Stromal cell of bone marrow (primary cell): ENCODE data around the gene SARDH.

Source experiments
- DNase-seq: peaks from one replicate; pipeline ENCODE4 v3.0.0-alpha.2; 2012; ENCODE audit warnings: low read depth

SARDH gene

DNA sequence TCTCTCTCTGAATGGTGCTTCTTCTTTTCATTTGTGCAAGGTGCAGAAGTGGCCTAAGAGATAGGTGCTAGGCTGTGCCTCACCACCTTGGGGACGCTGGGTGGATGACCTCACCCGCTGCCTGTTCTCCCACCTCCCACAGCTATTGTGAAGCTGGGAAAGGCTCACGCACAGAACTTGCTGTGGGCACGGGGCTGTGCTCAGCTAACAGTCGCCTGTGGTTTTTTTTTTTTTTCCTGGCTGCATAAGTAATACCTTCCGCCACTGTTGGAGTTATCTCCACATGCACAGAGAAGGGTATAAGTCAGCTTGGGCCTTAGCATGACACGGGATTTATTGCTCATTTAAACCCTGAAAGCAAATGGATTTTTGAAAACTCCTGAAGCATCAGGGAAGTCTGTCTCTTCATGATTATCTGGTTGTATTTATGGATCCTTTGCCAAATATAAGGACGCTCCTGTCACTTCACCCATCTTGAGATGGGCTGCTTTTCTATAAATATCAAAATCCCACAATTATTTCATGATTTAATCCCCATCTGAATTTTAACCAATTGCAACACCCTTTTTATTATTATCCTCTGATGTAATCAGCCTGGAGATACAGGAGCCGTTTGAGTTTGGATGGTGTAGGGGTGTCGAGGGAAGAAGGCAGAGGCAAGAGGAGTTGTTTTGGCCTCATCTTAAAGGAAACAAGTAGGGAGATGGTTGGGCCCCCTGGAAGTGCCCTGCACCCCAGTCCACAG is 93.0 kb downstream of the SARDH start:
- DNase-seq = no peak

DNA sequence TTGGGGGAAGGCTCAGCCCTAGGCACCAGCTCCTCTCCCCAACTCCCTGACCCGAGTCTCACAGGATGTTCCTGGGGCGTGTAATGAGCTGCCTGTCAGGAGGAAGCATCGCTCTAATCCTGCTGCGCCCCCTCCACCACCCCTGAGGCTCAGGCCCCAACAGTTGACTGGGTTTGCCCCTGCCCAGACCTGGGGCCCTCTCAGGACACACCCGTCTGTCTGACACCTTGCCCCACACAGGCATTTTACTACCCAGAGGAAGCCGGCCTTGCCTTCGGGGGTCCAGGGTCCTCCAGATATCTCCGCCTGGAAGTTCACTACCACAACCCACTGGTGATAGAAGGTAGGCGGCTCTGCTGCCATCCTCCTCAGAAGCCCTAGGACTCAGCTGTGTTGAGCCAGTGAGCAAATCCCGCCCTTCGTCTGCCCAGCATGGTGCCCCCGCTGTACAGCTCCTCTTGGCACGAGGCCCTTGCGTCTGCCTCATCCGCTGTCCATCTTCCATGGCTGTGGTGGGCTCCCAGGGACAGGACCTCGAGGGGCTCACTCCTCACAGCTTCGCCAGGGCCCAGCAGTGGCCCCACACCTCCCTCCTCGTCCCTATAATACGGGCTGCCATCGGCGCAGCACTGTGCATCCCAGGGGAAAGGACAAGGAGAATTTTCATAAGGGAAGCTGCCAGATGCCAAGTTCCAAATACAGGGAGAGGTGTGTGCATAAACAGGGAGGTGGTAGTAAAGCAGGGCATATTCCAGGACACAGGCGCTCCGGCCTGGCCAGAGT is 94.0 kb downstream of the SARDH start:
- no peak for DNase-seq

DNA sequence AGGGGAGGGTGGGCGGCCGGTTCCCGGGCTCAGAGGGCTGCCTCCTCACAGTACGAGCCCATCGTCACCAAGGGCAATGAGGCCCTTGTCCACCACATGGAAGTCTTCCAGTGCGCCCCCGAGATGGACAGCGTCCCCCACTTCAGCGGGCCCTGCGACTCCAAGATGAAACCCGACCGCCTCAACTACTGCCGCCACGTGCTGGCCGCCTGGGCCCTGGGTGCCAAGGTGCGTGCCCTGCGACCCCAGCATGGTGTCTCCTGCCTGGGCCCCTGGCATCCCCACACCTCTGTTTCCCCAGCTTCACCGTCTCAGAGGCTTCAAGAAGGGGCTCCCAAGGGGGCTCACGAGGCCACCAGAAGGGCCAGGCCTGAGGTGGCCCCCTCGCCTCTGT is 94.8 kb downstream of the SARDH start:
- no peak for DNase-seq

DNA sequence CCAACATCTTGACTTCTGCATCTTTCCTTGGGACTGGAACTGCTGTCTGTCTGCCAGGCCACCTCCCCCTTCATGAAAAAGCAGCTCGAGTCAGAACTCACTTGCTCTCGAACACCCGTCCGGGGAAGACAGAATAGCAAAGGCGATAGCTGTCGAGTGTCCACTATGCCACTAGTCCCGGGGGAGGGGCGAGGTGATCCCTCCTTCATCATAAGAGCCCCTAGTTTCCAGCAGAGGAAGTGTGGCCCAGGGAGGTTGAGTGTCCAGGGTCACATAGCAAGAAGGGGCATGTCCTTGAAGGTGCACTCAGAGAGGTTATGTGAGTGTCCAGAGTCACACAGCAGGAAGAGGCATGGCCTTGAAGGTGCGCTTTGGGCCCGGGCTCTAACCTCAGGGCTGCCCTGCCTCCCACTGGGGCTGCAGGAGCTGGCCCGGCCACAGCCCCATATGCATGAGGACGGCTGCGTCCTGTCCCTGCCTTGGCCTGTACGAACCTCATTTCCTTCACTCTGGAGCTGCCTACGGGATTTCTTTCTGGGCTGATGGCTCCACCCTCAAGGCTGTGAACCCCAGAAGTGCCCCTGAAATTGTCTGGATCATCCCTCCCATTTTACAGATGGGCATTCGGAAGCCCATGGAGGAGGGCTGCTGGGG is 95.3 kb downstream of the SARDH start:
- no peak for DNase-seq

GRCh38 chr9:133641861-133642595 is 96.1 kb downstream of the SARDH start:
- no peak for DNase-seq

DNA sequence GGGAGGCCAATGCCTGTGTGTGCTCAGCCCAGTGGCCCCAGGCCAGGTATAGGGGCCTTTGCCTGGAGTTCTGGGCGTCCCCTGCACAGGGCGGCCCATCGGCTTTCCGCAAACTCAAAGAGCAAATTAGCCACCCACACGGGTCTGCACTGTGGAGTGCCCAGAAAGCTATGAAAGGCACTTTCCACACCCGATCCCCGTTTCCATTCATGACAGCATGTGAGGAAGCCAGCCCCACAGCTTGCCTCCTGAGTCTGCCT is 96.8 kb downstream of the SARDH start:
- DNase-seq = no peak

GRCh38 chr9:133640580-133641395 is 97.4 kb downstream of the SARDH start:
- no peak for DNase-seq

DNA sequence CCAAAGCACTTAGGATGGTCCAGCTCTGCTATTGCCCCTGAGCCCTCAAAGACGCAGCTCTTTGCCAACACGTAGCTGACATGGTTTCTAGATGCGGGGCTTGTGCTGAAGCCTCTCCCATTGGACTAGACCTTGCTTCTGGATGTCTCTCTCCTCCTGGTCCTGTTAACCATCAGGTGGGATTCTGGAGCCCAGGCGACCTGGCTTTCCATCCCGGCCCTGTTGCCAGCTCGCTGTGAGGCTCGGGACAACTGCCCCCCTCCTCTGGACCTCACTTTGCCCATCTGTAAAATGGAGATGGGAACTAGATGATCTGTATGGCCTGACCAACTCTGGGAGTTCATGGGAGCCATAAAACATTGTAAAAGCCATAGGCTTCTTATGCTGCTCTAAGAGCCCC is 98.0 kb downstream of the SARDH start:
- DNase-seq = no peak

GRCh38 chr9:133639613-133640012 is 98.5 kb downstream of the SARDH start:
- DNase-seq = no peak

DNA sequence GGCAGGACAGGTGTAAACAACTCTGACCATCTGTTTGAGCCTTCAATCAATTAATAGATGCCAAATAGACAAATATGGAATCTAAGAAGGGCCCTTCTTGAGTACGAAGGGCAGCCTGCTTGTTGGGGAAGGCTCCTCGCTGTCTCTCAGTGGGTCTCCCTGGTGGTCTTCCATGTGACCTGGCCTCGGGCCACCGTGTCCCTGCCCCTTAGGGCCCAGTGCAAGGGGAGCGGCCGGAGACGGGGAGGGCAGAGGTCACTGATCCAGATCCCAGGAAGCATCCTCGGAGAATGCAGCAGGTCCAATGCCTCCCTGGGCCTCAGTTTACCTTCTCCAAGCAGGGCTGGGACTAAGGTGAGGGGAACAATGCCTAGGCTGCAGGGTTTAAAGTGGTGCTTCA is 99.4 kb downstream of the SARDH start:
- no peak for DNase-seq

GRCh38 chr9:133638076-133638475 is 100.1 kb downstream of the SARDH start:
- DNase-seq = no peak

- no peak for DNase-seq
Observed at GRCh38 chr9:133637451-133638055, 100.6 kb downstream of the SARDH start.

DNA sequence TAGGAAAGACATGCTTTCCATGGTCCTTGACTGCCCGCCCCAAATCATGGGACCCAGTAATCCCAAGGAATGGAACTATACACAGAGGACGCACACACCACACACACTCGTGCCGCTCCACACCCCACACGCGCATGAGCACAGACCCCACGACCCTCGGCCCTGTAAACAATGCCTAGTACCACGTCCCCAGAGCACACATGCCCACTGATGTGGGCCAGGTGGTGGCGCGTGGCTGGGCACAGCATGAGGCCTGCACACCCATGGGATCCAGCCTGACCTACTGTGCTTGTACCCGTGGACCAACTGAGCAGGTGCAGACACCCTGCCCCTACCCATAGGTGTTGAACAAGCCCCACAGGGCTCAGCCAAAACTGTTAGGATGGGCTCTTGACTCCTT is 101.2 kb downstream of the SARDH start:
- no peak for DNase-seq

- DNase-seq = no peak
Observed at GRCh38 chr9:133635533-133636531, 102.3 kb downstream of the SARDH start, which contains the start of gene DBH. TSS of gene DBH (plus strand) at chr9:133636363. CDS start at chr9:133636372, 9 bp downstream.

DNA sequence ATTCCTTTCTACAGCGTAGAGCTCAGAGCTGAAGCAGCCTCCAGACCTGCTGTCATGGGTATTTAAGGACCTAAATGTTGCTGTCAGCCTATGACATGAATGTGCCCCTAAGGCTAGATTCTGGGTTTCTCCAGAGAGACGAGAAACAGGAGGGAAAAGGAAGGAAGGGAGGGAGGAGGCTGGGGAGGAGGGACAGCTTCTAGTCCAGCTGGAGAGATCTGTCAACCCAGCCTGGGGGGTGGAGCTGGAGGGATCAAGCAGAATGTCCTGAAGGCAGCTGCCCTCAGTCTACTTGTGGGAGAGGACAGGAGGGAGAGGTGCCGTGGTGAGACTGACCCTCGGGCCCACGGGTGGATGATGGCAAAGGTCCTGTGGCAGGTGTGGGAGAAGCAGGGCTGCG is 103.1 kb downstream of the SARDH start:
- no peak for DNase-seq

DNA sequence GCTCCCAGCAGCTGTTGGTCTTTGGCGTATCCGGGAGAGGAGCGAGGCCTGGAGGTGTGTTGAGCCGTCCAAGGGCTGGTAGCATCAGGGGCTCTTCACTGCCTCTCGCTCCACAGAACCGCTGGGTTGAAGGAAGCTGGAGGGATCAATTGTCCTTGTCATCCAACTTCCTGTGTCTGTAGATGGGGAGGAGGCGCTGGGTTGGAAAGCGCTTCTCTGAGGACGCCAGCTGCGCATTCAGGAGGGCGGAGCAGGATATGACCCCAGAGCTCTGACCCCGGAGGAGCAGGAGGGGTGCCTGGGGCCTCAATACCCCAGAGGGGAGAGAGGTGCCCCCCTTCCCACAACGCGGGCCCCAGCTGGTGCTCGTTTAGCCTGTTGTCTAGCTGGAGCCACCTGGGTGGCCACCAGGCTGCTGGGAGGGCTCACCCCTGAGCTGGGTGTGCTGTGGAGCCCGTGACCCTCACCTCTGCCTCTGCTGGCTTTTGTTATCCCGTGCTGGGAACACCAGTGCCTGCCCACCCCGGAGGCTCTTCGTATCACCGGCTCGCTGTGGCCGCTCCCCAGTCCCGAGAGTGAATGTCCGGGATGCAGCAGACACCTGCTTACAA is 104.0 kb downstream of the SARDH start:
- no peak for DNase-seq

GRCh38 chr9:133633681-133634080 is 104.5 kb downstream of the SARDH start:
- DNase-seq = no peak

DNA sequence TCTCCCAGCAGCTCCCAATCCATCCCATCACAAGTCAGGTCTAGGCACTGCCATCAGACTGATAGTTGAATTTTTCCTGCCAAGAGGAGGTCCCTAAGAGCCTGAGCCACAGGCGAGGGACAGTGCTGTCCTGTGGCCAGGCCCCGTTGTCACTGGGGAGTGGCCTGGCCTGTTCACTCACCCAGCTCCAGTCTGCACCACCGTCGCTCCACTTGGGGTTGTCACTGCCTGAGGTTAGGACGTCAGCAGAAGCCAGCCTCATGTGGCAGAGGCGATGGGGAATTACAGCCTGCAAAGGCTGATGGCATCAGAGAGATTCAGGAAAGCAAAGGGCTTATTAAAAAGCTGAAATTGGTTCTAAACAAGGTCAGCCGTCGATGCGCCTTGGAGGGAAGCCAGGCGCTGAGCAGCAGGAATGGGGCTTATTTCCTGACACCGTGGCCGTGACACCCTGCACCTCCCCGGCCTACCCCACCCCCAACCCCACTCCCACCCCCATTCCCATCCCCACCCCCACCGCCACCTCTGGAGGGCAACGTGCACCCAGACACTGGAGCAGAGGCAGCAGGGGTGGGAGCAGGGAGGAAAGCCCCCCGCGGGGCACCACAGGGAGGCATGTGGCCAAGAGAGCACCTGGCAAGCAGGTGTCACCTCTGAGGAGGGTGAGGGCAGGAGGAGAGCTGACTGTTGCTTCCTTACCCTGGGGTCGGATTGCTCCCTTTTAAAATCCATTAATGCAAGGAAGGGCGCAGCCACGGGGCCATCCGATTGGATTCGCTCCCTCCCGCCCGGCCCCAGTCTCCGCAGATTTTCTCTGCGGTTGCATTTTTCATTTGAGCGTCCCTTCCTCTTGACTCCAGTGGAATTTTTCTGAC is 105.1 kb downstream of the SARDH start:
- no peak for DNase-seq

DNA sequence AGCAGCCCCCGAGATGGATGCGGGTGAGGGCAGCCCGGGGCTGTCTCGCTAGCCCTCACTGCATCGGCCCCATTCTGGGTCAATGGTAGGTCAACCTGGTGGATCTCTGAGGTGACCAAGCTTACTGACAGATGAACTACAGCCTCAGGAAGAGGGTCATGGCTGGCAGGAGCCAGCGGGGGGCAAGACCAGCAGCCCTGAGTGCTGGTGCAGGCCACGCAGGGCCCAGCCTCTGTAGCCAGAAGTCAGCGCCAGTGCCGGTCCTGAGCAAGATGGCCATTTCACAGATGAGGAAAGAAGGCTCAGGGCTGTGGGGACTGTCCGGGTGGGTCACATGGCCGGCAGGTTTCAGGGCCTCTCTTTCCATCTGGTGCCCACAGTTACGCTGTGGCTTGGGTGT is 107.0 kb downstream of the SARDH start:
- DNase-seq = no peak
